ENCODE measurements around the gene TCF19.
A peak's percentile ranks its signal among the peaks of the same experiment; 100 is the strongest.

TCF19 gene

GRCh38 chr6:31129130-31129529 lies 29.3 kb upstream of the TCF19 start:
- DNase-seq, result peak; percentile 49

GRCh38 chr6:31130751-31131150 lies 27.6 kb upstream of the TCF19 start:
- no peak for DNase-seq

- DNase-seq, result no peak
Measured at GRCh38 chr6:31131595-31131994, 26.8 kb upstream of the TCF19 start.

GRCh38 chr6:31132806-31133205 lies 25.6 kb upstream of the TCF19 start:
- DNase-seq, result no peak

- DNase-seq, result no peak
Measured at GRCh38 chr6:31135710-31136109, 22.7 kb upstream of the TCF19 start.

- no peak for DNase-seq
Measured at GRCh38 chr6:31138982-31139381, 19.4 kb upstream of the TCF19 start, which contains the start of gene PSORS1C2. TSS of gene PSORS1C2 (minus strand) at chr6:31139066. CDS start at chr6:31139026, 40 bp downstream.

GRCh38 chr6:31139599-31139998 lies 18.8 kb upstream of the TCF19 start:
- peak; percentile 46 for DNase-seq

GRCh38 chr6:31140643-31141042 lies 17.7 kb upstream of the TCF19 start:
- no peak for DNase-seq

- peak; percentile 73 for DNase-seq
Measured at GRCh38 chr6:31142361-31142761, 16.0 kb upstream of the TCF19 start.

- DNase-seq, result no peak
Measured at GRCh38 chr6:31143148-31143547, 15.2 kb upstream of the TCF19 start.

- DNase-seq, result no peak
Measured at GRCh38 chr6:31144296-31144969, 14.0 kb upstream of the TCF19 start.

- no peak for DNase-seq
Measured at GRCh38 chr6:31144970-31145340, 13.4 kb upstream of the TCF19 start.

- DNase-seq, result no peak
Measured at GRCh38 chr6:31145386-31145785, 13.0 kb upstream of the TCF19 start.

- DNase-seq, result peak; percentile 39
Measured at GRCh38 chr6:31149827-31150447, 8.5 kb upstream of the TCF19 start.

GRCh38 chr6:31152781-31153180 lies 5.6 kb upstream of the TCF19 start:
- DNase-seq, result no peak

- DNase-seq, result no peak
Measured at GRCh38 chr6:31154436-31154835, 4.0 kb upstream of the TCF19 start.

GRCh38 chr6:31156641-31157040 lies 1.7 kb upstream of the TCF19 start:
- DNase-seq, result no peak

GRCh38 chr6:31157513-31158139 lies 763 bp upstream of the TCF19 start, which contains the start of gene CCHCR1:
TSS of gene CCHCR1 (minus strand) at chr6:31157802. CDS start at chr6:31157600, 202 bp downstream.
- no peak for DNase-seq

GRCh38 chr6:31158863-31159855 lies 770 bp downstream of the TCF19 start:
- peak; percentile 63 for DNase-seq

- no peak for DNase-seq
Measured at GRCh38 chr6:31161216-31162126, 3.1 kb downstream of the TCF19 start.

GRCh38 chr6:31162463-31163165 lies 4.2 kb downstream of the TCF19 start:
- no peak for DNase-seq

Data from NCI-H69 (cell line).